Cardiac muscle cell (in vitro differentiated cells and primary cell): ENCODE measurements around the gene SLK. TPM values are rescaled to one million over a fixed set of nuclear protein-coding genes. Genes with fewer than 3 reads are reported as not detected.

Source experiments
- DNase-seq, 2 donors: peaks; one replicate each; pipeline versions ENCODE4 v3.0.0 to v3.0.0-alpha.2; 2010 to 2017; ENCODE audit warnings: low read depth in 1 of 2, low spot score in 1 of 2
- H3K27ac ChIP-seq: fragments of 200-600 bp; sonication (generic); 2 replicates; pipeline ENCODE4 v1.5.1; 2016
- H3K27me3 ChIP-seq: fragments of 200-600 bp; sonication (generic); 2 replicates; pipeline ENCODE4 v1.6.0; 2016; ENCODE audit warnings: control low read depth
- H3K36me3 ChIP-seq: fragments of 200-600 bp; sonication (generic); 2 replicates; pipeline ENCODE4 v1.5.1; 2016; ENCODE audit warnings: control low read depth
- H3K4me1 ChIP-seq: fragments of 200-600 bp; sonication (generic); 2 replicates; pipeline ENCODE4 v1.8.1; 2017; ENCODE audit warnings: low read depth, mild to moderate bottlenecking, mixed run types
- H3K4me3 ChIP-seq: fragments of 200-600 bp; sonication (generic); 2 replicates; pipeline ENCODE4 v1.5.1; 2016; ENCODE audit warnings: mild to moderate bottlenecking
- H3K9me3 ChIP-seq: fragments of 200-600 bp; sonication (generic); 2 replicates; pipeline ENCODE4 v1.5.1; 2017; ENCODE audit warnings: low read depth, mild to moderate bottlenecking, control low read depth
- polyA plus RNA-seq: library from polyadenylated mRNA; unstranded; fragments of >200 nt; fragmentation: Nextera tagmentation; extraction: Ambion mirVana; gene quantifications from 2 replicates; pipeline ENCODE4 v1.2.1, GENCODE V29; 2016
- total RNA-seq: library from RNA; depleted of rRNA; stranded (reverse); fragments of >200 nt; gene quantifications from 2 replicates; pipeline ENCODE4 v1.2.3, GENCODE V29; 2016
- TF ChIP-seq, protein P1 (sequence below): IDR thresholded peaks from 2 replicates; pipeline ENCODE4 v1.5.1; 2012; ENCODE audit warnings: low read depth, mild to moderate bottlenecking, low read length

SLK gene
- total and polyA plus RNA-seq, 2 experiments from 2014 or later = 24.1 to 43.8 TPM

DNA sequence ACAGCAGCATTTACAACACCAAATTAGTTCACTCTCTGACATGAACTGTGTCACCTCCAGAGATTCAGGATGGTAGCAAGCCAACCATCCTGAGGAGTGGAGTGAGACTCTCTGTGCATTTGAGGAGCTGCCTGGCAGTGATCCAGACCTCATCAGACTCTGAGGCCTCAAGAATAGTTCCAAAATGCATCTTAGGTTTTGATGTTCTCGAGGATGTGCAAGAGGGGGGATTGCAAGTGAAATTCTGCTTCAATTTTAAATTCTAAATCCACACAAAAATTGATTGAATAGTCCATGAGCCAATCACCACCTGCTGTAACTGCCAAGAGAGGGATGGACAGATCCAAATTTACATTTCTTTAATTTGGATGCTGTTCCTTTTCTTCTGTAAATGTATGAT is 49.7 kb downstream of the SLK start:
- no peak for DNase-seq
- Histone ChIP-seq H3K36me3 (peaks cover 23% of the 10 kb centered on the region), H3K27me3 (no peaks in the 10 kb centered on the region), H3K9me3 (no peaks in the 10 kb centered on the region), H3K4me1 (no peaks in the 10 kb centered on the region), H3K27ac (no peak overlapping the region), H3K4me3 (no peak overlapping the region)
- TF ChIP-seq, protein P1, sequence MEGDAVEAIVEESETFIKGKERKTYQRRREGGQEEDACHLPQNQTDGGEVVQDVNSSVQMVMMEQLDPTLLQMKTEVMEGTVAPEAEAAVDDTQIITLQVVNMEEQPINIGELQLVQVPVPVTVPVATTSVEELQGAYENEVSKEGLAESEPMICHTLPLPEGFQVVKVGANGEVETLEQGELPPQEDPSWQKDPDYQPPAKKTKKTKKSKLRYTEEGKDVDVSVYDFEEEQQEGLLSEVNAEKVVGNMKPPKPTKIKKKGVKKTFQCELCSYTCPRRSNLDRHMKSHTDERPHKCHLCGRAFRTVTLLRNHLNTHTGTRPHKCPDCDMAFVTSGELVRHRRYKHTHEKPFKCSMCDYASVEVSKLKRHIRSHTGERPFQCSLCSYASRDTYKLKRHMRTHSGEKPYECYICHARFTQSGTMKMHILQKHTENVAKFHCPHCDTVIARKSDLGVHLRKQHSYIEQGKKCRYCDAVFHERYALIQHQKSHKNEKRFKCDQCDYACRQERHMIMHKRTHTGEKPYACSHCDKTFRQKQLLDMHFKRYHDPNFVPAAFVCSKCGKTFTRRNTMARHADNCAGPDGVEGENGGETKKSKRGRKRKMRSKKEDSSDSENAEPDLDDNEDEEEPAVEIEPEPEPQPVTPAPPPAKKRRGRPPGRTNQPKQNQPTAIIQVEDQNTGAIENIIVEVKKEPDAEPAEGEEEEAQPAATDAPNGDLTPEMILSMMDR = no peak

DNA sequence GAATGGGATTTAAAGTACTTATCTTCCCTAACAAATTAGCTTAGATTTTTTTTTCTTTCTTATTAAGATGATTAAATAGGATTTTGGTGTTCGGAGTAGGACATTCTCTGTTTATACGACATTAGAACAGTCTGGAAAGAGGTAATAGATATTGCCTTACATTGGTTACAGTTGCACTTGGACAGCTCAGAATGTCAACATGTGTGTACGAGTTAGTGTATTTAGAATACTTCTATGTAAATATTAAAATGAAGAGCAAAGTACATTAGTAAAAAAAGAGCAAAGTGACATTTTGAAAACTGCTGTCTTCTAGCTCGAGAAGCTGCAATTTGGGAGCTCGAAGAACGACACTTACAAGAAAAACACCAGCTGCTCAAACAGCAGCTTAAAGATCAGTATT is 51.5 kb downstream of the SLK start:
- H3K9me3 ChIP-seq = no peaks in the 10 kb centered on the region
- H3K36me3 ChIP-seq = peaks cover 26% of the 10 kb centered on the region
- H3K4me1 ChIP-seq = no peaks in the 10 kb centered on the region
- no peak overlapping the region for H3K27ac ChIP-seq
- TF ChIP-seq, protein P1 = no peak
- H3K27me3 ChIP-seq = no peaks in the 10 kb centered on the region
- H3K4me3 ChIP-seq = no peak overlapping the region
- DNase-seq = no peak

DNA sequence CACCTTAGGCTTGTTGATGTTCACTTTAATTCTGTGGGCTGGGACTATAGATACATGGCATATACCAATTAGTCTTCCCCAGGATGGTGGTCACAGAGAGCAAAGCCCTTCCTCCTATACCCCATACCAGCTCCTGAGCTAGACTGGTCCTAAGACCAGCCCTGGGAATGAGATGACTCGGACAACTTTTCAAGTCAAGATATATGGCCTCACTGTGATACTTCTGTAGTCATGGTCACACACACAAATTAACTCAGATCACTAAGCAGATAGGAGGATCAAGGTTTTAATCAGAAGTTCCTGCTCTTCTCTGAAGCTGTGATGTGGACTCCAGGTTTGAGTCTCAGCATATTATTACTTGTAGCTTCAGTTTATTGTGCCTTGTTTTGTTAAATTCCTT is 53.1 kb downstream of the SLK start:
- Histone ChIP-seq H3K27me3 (no peaks in the 10 kb centered on the region), H3K36me3 (peaks cover 31% of the 10 kb centered on the region), H3K9me3 (no peaks in the 10 kb centered on the region), H3K4me1 (peaks cover 8% of the 10 kb centered on the region), H3K4me3 (no peak overlapping the region), H3K27ac (no peak overlapping the region)
- DNase-seq = no peak
- TF ChIP-seq, protein P1 = no peak

DNA sequence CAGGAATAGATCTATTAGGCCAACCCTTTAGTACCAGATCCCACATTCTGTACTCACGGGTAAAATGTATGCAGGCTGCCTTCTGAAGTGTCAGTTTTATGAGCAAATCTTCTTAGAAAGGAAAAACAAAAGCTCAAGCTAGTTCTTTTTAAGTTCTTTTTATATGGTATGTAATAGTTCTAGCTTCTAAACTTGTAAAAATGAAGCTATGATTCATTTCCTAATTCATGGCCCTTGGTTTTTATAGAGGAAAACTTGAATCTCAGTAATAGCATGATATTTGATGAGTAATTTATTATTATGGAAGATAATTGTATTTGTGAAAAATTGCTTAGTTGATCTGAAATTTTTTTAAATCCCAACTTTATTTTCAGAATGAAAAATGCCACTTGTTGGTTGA is 54.3 kb downstream of the SLK start:
- H3K27ac ChIP-seq = no peak overlapping the region
- no peak for DNase-seq
- no peaks in the 10 kb centered on the region for H3K9me3 ChIP-seq
- TF ChIP-seq, protein P1 = no peak
- peaks cover 31% of the 10 kb centered on the region for H3K36me3 ChIP-seq
- no peak overlapping the region for H3K4me3 ChIP-seq
- H3K4me1 ChIP-seq = peaks cover 8% of the 10 kb centered on the region
- no peaks in the 10 kb centered on the region for H3K27me3 ChIP-seq

DNA sequence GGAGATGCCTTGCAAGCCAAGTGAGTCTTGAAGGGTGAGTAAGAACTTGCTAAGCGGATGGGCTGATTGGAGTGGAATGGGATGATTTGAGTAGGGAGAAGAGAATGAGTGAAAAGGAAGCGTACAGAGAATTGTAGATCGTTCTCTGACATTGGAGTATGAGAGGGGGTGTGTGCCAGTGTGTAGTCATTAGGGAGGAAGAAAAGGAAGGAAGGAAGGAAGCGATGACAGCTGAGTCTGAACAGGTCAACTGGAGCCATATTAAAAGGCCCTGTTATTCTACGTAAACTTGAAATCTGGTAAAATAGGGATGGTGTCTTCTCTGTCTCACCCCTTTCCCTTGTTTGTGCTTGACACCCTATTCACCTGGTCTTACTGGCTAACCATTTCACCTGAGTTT is 55.1 kb downstream of the SLK start:
- Histone ChIP-seq H3K36me3 (peaks cover 31% of the 10 kb centered on the region), H3K27ac (no peak overlapping the region), H3K9me3 (no peaks in the 10 kb centered on the region), H3K4me1 (peaks cover 8% of the 10 kb centered on the region), H3K4me3 (no peak overlapping the region), H3K27me3 (no peaks in the 10 kb centered on the region)
- DNase-seq = no peak
- TF ChIP-seq, protein P1 = no peak

DNA sequence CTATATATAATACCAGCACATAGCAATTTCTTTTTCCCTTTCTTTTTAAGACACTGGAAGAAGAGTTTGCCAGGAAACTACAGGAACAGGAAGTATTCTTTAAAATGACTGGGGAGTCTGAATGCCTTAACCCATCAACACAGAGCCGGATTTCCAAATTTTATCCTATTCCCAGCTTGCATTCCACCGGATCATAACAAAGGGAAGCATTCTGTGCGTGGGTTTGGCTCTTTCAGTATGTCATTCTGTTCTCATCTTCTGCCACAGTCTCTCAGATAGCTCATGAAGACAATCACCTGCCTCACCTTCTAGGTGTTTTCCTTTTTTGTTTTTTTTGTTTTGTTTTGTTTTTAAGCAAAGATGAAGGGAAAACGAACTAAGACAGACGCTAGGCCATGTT is 58.6 kb downstream of the SLK start:
- peaks cover 18% of the 10 kb centered on the region for H3K36me3 ChIP-seq

More for the DNA sequence above, 58.6 kb downstream of the SLK start:
- Histone ChIP-seq H3K4me1 (peaks cover 31% of the 10 kb centered on the region), H3K27ac (no peak overlapping the region), H3K4me3 (no peak overlapping the region), H3K27me3 (no peaks in the 10 kb centered on the region), H3K9me3 (no peaks in the 10 kb centered on the region)
- no peak for DNase-seq
- TF ChIP-seq, protein P1 = no peak
